GM21381 (cell line): ENCODE results near the gene MRPL19.

Experiments
- ATAC-seq: cut with Tn5 transposase; IDR thresholded peaks from one replicate; pipeline ENCODE4 v1.9.1; 2021; ENCODE audit warnings: mild to moderate bottlenecking, moderate library complexity; ENCODE audit not compliant: unreplicated experiment

MRPL19 gene

DNA sequence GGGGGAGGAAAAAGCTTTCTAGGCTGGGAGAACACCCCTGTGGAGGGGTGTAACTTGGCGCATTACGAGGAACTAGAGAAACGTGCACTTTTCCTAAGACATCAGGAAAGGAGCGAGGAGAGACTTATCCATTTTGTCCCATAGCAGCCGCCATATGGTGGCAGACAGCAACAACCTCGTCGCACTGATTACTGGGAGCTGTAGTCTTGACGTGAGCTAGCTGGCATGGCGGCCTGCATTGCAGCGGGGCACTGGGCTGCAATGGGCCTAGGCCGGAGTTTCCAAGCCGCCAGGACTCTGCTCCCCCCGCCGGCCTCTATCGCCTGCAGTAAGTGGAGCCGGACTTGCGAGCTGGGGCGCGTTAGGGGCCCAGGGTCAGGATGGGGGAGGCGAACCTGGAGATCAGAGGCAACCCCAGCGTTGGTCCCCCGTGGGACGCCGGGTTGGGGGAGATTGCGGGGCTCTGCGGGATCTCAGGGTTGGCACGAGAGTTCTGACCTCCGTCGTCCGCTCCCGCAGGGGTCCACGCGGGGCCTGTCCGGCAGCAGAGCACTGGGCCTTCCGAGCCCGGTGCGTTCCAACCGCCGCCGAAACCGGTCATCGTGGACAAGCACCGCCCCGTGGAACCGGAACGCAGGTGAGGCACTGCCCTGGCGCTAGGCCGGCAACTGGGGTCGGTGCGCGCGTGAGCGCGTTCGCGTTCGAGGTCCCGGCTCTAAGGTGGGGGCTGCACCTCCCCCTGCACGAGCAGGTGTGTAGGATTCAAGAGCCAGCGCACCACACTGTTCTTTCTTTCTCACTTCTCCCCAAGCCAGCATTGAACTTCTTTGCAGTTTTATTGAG is at the start of gene MRPL19:
MRPL19 (plus strand) TSS at position 201 of the 843 bp plus-strand sequence; CDS start at position 226, 25 bp downstream.
- peak; percentile 96 for ATAC-seq

DNA sequence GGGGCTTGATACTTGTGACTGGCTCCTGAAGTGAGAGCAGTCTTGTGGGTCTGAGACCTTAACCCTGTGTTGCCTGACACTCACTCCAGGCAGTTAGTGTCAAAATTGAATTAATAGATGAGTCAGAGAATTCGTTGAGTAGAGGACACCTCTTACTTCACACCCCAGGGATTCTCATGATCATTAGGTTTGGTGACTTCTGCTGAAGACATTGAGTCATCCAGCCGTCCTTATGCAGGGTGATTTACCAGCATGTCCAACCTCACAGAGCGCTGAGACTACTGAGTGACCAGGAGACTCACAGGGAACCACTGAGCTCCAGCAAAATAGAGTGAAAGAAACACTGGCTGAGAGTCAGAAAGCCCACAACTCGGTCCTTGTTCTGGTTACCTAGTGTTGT is 49.8 kb upstream of the MRPL19 start:
- no peak for ATAC-seq

DNA sequence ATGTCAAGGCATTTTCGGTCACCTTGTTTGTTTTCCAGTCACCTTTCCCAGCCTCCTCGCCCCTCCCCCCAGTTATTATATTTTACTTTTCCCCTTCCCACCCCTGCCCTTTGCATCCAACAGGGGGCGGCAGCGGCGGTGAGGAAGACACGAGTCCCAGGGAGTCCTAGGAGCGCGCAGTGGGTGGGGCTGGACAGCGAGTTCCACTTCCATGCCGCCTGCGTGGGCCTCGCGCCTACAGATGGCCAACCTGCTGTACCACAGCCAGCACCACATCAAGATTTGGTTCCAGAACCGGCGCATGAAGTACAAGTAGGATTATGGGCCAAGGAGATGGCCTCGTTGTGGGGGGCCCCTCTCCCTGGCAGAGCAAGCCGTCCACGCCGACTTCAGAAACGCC is 48.6 kb upstream of the MRPL19 start:
- ATAC-seq, result no peak

DNA sequence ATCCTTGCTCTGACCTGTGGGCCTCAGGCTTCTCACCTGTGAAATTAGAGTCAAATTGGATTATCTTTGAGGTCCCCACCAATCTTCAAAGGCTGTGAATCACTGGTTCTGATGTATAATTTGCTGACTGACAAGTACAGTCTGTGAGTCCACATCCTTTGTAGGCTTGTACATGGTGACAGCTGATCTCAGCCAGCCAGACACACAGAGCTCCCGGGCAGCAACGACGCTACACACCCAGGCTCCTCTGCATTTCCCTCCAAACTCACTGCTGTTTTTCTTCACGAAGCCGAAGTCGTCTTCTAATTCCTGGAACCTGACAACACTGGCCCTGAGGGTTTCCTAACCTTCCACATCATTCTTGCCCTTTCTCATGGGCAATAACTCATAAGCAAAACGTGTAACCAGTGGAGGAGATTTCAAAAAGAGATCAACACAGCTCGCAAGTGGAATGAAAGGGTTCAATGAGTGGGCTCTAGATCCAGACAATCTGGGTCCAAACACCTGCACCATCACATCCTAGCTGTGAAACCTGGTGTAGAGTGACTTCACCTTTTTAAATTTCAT is 47.9 kb upstream of the MRPL19 start:
- no peak for ATAC-seq

- ATAC-seq, result no peak
Observed at GRCh38 chr2:75600461-75601011, 46.0 kb upstream of the MRPL19 start.

DNA sequence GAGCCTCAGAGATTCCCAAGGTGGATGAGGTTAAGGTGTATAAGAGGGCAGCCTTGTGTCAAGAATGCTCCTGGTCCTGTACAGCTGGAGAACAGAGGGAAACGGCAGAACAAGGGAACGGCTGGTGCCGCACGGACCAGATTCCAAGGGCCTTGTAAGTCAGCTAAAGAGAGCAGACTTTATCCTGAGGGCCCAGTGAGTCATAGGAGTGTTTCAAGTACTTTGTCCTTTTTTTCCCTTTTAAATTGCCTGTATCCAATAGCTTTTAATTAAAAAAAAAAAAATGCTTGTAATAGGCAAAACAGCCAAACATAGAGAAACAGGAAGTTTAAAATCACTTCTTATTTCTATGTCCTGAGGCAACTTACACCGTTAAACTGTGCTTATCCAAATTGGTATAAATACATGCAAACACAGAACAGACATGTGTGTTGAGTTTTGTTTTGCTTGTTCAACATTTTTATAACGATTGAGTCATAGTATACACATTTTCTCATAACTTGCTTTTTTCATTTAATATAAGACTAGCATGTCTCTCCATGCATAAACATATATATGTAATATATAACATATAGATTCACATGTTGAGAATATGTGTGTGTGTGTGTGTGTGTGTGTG is 43.8 kb upstream of the MRPL19 start:
- no peak for ATAC-seq

- no peak for ATAC-seq
Observed at GRCh38 chr2:75603477-75603876, 43.1 kb upstream of the MRPL19 start.

GRCh38 chr2:75604484-75604883 is 42.1 kb upstream of the MRPL19 start:
- ATAC-seq, result no peak

DNA sequence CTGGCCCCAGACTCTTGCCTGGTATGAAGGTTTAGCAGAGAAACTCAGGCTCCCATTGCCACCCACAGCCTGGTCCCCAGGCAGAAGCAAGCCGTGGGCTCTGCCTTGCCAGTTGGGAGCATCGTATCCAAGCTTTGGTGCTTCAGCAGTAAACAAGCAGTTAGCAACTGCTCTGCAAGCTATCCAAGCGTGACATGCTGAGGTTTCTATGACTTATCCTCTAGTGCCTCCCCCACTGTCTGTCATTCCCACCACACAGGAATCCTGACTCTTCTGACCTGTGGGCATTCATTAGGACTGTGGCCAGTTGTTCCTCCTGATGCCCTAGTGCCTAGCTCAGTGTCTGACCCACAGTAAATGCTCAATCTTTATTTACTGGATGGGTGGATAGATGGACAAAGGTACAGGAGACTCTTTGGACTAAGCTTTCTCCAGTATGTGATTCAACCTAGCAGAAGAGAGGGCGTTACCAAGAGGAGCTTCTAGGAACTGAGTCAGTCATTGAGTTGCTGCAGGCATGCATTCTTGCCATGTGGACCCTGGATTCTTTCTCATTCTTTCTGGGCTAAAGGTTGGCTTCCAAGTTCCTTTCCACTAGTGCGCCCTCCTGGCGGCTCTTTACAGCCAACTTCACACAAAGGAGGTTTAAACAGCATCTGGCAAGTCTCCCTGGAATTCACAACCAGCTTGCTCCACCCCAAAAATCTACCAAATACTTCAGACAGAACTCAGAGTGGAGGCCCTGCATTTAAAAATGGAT is 40.6 kb upstream of the MRPL19 start:
- ATAC-seq, result no peak

DNA sequence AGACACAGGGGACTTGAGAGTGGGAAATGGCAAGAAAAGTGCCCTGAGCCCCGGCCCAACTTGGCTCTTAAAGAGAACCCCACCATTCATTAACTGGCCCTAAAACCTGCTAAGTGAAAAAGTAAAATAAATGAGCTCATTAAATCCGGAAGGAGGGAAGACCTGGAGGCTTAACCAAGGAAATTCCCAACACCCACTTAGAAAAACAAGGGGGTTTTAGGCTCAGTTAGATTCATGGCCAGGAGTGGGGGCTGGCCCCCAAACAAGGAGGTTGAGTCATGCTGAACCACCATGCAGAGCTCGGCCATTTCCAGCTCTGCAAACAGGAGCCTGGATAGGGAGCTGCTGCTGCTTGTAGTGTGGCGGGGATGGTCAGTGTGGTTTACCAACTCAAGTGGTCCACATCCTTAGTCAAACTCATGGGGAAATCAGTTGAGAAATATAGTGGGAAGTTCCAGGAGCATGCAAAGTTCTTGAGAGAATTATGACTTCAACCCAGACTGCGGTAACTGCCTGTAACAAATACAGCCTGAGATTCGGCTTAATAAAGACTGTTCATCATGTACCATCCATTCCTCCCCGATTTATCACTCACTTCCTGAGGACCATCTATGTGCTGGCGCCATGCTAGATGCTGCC is 39.7 kb upstream of the MRPL19 start:
- no peak for ATAC-seq

DNA sequence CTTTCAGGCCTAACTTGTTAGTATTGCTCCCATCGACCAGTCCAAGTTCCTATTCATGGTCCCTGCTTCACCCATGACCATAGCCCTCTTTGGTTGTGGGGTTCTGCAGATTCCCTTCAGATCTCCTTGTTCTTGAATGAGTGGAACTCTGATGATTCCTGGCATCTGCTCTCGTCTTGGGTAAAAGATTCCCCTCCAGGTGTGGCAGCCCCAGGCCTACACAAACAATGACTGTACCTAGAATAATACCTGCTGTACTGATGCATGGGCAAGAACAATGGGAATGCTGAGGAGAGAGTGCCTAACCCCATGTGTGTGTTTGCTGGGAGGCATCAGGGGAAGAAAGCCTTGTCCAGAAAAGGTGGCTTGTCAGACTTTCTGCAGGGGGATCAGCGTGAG is 39.2 kb upstream of the MRPL19 start:
- ATAC-seq, result no peak

GRCh38 chr2:75607988-75608683 is 38.4 kb upstream of the MRPL19 start:
- no peak for ATAC-seq

DNA sequence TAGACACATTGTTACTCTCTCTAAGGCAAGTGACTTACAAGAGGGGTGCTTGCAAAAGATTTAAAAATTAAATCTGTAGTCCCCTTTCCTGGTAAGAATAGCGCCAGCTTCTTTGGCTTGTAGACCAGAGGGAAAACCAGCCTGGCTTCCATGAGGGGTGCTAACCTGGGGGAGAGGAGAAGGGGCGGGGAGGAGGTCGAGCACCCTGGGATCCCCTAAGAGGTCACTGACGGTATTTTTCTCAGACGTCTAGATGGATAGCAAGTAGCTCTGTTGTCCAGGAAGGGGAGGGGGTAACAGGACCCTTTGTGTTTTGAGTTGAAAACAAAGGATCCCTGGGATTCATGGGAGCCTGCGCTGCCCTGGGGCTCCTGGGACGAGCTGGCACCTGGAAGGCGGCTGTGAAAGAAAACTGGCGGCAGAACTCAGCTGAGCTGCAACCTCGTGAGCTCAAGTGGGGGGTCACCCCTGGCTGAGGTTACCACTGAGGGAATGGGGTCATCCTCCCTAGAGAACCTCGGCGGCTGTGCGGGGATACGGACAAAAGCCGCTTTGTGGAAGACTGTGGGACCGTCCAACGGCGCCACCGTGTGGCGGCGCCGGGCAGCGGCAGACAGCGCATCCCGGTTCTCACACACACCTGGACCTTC is 37.8 kb upstream of the MRPL19 start:
- peak; percentile 88 for ATAC-seq

DNA sequence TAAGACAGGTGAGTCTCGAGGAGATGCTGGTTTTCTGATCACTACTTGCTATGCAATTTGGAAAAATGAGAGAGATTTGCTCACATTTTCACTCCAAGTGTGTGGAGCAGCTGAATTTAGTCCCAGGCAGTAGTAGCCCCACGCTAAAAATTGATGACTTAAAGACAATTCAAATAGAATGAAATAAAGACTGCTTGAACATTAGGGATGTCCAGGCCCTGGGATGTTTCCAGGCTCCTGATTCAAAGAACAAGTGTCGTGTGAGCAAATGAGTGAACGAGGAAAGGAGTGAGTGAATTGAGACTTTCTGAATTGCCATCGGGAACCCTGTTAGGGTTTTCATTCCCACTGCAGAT is 37.3 kb upstream of the MRPL19 start:
- ATAC-seq, result no peak

- ATAC-seq, result no peak
Observed at GRCh38 chr2:75609937-75610508, 36.6 kb upstream of the MRPL19 start.

DNA sequence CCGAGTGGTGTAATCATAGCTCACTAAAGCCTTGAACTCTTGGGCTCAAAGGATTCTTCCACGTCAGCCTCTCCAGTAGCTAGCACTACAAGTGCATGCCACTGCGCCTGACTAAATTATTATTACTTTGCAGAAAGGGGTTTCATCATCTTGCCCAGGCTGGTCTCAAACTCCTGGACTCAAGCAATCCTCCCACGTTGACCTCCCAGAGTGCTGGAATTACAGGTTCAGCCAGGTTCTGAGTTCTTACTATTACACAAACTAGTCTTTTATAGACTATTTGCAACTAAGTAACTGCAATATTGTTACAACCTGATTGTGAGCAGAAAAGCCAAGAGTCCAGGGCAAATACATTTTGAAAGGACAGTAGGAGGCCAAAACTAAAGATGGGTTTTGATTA is 35.9 kb upstream of the MRPL19 start:
- ATAC-seq, result no peak

GRCh38 chr2:75612108-75612861 is 34.3 kb upstream of the MRPL19 start:
- ATAC-seq, result no peak

GRCh38 chr2:75612862-75613243 is 33.7 kb upstream of the MRPL19 start:
- no peak for ATAC-seq
